ENCODE measurements around the gene DCDC2C. TPM values are rescaled to one million over a fixed set of nuclear protein-coding genes. Genes with fewer than 3 reads are reported as not detected.

The DCDC2C gene
- total and polyA plus RNA-seq, 9 of the 15 experiments (the other 6 are each of a cell fraction or from before 2014, with no cell fraction given) = not detected

DNA sequence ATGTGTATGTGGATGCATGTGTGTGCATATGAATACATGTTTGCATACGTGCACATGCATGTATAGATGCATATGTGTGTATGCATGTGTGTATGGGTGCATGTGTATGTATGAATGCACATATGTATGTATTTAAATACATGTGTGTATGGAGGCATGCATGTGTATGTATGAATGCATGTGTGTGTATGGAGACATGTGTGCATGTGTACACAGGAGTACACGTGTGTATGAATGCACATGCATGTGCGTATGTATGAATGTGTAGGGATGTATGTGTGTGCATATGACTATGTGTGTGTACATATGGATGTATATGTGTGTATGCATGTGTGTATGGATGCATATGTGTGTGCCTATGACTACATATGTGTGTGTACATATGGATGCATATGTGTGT is 51.9 kb downstream of the DCDC2C start:
- no peak for DNase-seq (ENCODE audit: extremely low read depth in 1 of 4, low spot score in 3 of 4)
- Histone ChIP-seq H3K4me2 (ENCODE audit: insufficient read depth, low read length) (no peak overlapping the region), H3K9ac (ENCODE audit: insufficient read depth in 1 of 2, low read depth in 2 of 2, low read length in 2 of 2) (no peak overlapping the region), H3K27ac (ENCODE audit: extremely low read depth, low read depth, low read length) (no peak overlapping the region), H3K9me3 (replicated peaks; ENCODE audit: control insufficient read depth, insufficient read depth, low read depth, low read length) (peaks cover 9% of the 10 kb centered on the region), H3K4me1 (replicated peaks in 1 of 2; ENCODE audit: control insufficient read depth in 2 of 2, insufficient read depth in 2 of 2, low read length in 2 of 2) (no peaks in the 10 kb centered on the region), H3K27me3 (ENCODE audit: control insufficient read depth in 2 of 2, insufficient read depth in 2 of 2, low read length in 2 of 2) (peaks cover 13 to 17% of the 10 kb centered on the region in 2 experiments; a peak in 4 of 5 replicates), H3K9me1 (ENCODE audit: control insufficient read depth, insufficient read depth, low read length) (no peaks in the 10 kb centered on the region), H3K79me2 (ENCODE audit: control insufficient read depth, insufficient read depth, low read length) (no peaks in the 10 kb centered on the region), H3K4me3 (no peak overlapping the region), H3K36me3 (ENCODE audit: control insufficient read depth, insufficient read depth, low read length) (no peaks in the 10 kb centered on the region), H4K20me1 (replicated peaks; ENCODE audit: control insufficient read depth, insufficient read depth, low read length) (no peaks in the 10 kb centered on the region), H2AFZ (ENCODE audit: low read depth, low read length) (no peak overlapping the region)
- FAIRE-seq = no peak
- 2% methylated on average over 3 of the region's 3 CpGs for WGBS (ENCODE audit: insufficient coverage, low coverage, missing lambda C conversion rate)
- intact Hi-C loops (cut with micrococcal nuclease) (no loop called here), in situ Hi-C loops (cut with MboI) (no loop called here)
- no peak for ATAC-seq
- BruUV-seq (replicated peaks) = no TSS peak
- ChIA-PET CTCF (ENCODE audit: low intra/inter-chr PET ratio) (no interaction called here), POLR2A (no interaction called here)
- TF ChIP-seq NFIX (CRISPR knock-in tag; IDR thresholded peaks at IDR 0.05; ENCODE audit: low read depth) (no peak), ZBTB8A (IDR thresholded peaks at IDR 0.05; ENCODE audit: partially characterized antibody) (no peak), EP300 (IDR thresholded peaks at IDR 0.05; ENCODE audit: low read length) (no peak), NUFIP1 (IDR thresholded peaks at IDR 0.05; ENCODE audit: partially characterized antibody) (no peak), CBFA2T2 (conservative IDR thresholded peaks at IDR 0.05) (no peak), MCM5 (IDR thresholded peaks at IDR 0.05; ENCODE audit: low read depth) (no peak), ZNF77 (CRISPR knock-in tag; IDR thresholded peaks at IDR 0.05) (no peak), LCOR (CRISPR knock-in tag; IDR thresholded peaks at IDR 0.05) (no peak), CBX3 (IDR thresholded peaks at IDR 0.05; ENCODE audit: borderline replicate concordance in 1 of 2, low read length in 2 of 2) (no peak)
- TF ChIP-seq, protein P1, sequence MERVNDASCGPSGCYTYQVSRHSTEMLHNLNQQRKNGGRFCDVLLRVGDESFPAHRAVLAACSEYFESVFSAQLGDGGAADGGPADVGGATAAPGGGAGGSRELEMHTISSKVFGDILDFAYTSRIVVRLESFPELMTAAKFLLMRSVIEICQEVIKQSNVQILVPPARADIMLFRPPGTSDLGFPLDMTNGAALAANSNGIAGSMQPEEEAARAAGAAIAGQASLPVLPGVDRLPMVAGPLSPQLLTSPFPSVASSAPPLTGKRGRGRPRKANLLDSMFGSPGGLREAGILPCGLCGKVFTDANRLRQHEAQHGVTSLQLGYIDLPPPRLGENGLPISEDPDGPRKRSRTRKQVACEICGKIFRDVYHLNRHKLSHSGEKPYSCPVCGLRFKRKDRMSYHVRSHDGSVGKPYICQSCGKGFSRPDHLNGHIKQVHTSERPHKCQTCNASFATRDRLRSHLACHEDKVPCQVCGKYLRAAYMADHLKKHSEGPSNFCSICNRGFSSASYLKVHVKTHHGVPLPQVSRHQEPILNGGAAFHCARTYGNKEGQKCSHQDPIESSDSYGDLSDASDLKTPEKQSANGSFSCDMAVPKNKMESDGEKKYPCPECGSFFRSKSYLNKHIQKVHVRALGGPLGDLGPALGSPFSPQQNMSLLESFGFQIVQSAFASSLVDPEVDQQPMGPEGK (CRISPR knock-in tag; IDR thresholded peaks at IDR 0.05; ENCODE audit: borderline replicate concordance) = no peak
